Measurements from ENCODE around the gene OPN1MW. TPM values are rescaled to one million over a fixed set of nuclear protein-coding genes. Genes with fewer than 3 reads are reported as not detected.

The OPN1MW gene
- total and polyA plus RNA-seq, 2 of the 8 experiments (the other 6 are each of a cell fraction or from before 2014, with no cell fraction given): not detected

GRCh38 chrX:154140206-154140605, 42.2 kb upstream of the OPN1MW start:
- H3K9ac ChIP-seq (replicated peaks in 1 of 4; ENCODE audit: extremely low read depth in 1 of 4, low read depth in 3 of 4, low read length in 3 of 4): no peak overlapping the region
- no peak overlapping the region for H2AK5ac ChIP-seq (ENCODE audit: low read depth, low read length)
- H3K18ac ChIP-seq (ENCODE audit: extremely low read depth, low read length): no peak overlapping the region
- no peak overlapping the region for H4K5ac ChIP-seq (ENCODE audit: insufficient read length, low read depth, low read length)
- H2AFZ ChIP-seq (ENCODE audit: low read length): no peak overlapping the region
- no peaks in the 10 kb centered on the region for H4K20me1 ChIP-seq (replicated peaks in 1 of 2; ENCODE audit: control insufficient read depth in 1 of 2, insufficient read depth in 2 of 2, low read length in 2 of 2)
- no peak overlapping the region for H3K4ac ChIP-seq (replicated peaks; ENCODE audit: insufficient read length, low read depth, low read length)
- H2BK12ac ChIP-seq (ENCODE audit: low read depth, low read length): no peak overlapping the region
- WGBS, 2 experiments (ENCODE audit: extremely low coverage in 1 of 2, insufficient coverage in 1 of 2, insufficient read length in 1 of 2, insufficient replicate concordance in 2 of 2, low coverage in 1 of 2, low lambda C conversion rate in 2 of 2, missing lambda C conversion rate in 1 of 2): 96% methylated on average over 4 of the region's 12 CpGs; no CpG with 5 or more reads in 1 of the 2 experiments
- no peaks in the 10 kb centered on the region for H3K79me2 ChIP-seq (ENCODE audit: control insufficient read depth in 1 of 2, insufficient read depth in 2 of 2, low read length in 2 of 2)
- POLR2A ChIA-PET (ENCODE audit: partially characterized antibody): no interaction called here
- H3K23ac ChIP-seq (ENCODE audit: insufficient read length): no peak overlapping the region
- H3K4me2 ChIP-seq (ENCODE audit: insufficient read depth in 1 of 2, low read depth in 2 of 2, low read length in 2 of 2): no peak overlapping the region
- H2BK5ac ChIP-seq (ENCODE audit: low read depth, low read length): no peak overlapping the region
- H3K27me3 ChIP-seq (replicated peaks in 1 of 4; ENCODE audit: control insufficient read depth in 3 of 4, extremely low read depth in 1 of 4, insufficient read depth in 3 of 4, low read length in 3 of 4): no peaks in the 10 kb centered on the region
- no peak overlapping the region for H2BK120ac ChIP-seq (replicated peaks; ENCODE audit: low read depth, low read length)
- TF ChIP-seq RXRA (IDR thresholded peaks at IDR 0.05; ENCODE audit: insufficient read depth, low read depth, low read length) (no peak), ASH2L (IDR thresholded peaks at IDR 0.05; ENCODE audit: low read length) (no peak), RFX5 (IDR thresholded peaks at IDR 0.05; ENCODE audit: borderline replicate concordance, low read depth, low read length) (no peak), JUND (IDR thresholded peaks at IDR 0.05; ENCODE audit: low read length) (no peak)
- no peak overlapping the region for H3K4me3 ChIP-seq (ENCODE audit: extremely low read depth in 1 of 4, insufficient read depth in 2 of 4, low read depth in 3 of 4, low read length in 4 of 4)
- no peak overlapping the region for H3K27ac ChIP-seq (ENCODE audit: low read depth, low read length)
- H3K4me1 ChIP-seq (replicated peaks in 1 of 4; ENCODE audit: control insufficient read depth in 3 of 4, insufficient read depth in 4 of 4, low read length in 3 of 4): no peaks in the 10 kb centered on the region
- no peak overlapping the region for H2BK15ac ChIP-seq (ENCODE audit: low read length)
- H3K9me3 ChIP-seq (ENCODE audit: insufficient read depth in 2 of 2, low read depth in 1 of 2, low read length in 1 of 2): no peaks in the 10 kb centered on the region
- no peak overlapping the region for H3K56ac ChIP-seq (replicated peaks; ENCODE audit: insufficient read length, low read depth, low read length)
- H3K14ac ChIP-seq (ENCODE audit: insufficient read length): no peak overlapping the region
- no peaks in the 10 kb centered on the region for H3K36me3 ChIP-seq (ENCODE audit: control insufficient read depth in 2 of 4, insufficient read depth in 4 of 4, low read length in 3 of 4)
- H3K23me2 ChIP-seq (ENCODE audit: low read depth, low read length): no peaks in the 10 kb centered on the region
- no peak overlapping the region for H4K91ac ChIP-seq (replicated peaks; ENCODE audit: insufficient read length, low read length)
- H2BK20ac ChIP-seq (ENCODE audit: low read length): no peak overlapping the region
- no peak for DNase-seq (ENCODE audit: low read depth in 1 of 2, low spot score in 2 of 2)
- CTCF ChIA-PET (ENCODE audit: partially characterized antibody): interaction anchor here (1.2 kb wide), 1 partner anchor 168 kb away, joined by 3 read pairs; no protein-coding TSS in a partner anchor
- no peak for FAIRE-seq
- H3K79me1 ChIP-seq (ENCODE audit: low read depth, low read length): no peaks in the 10 kb centered on the region
- H4K8ac ChIP-seq (ENCODE audit: extremely low read depth, insufficient read depth, low read length): no peak overlapping the region

Data from H1 (cell line).